HG02870 (cell line): ENCODE data around the gene MRPS21.

Source experiments
- ATAC-seq: cut with Tn5 transposase; IDR thresholded peaks from one replicate; pipeline ENCODE4 v1.9.1; 2021; ENCODE audit warnings: mild to moderate bottlenecking, moderate library complexity; ENCODE audit not compliant: unreplicated experiment

Gene MRPS21

GRCh38 chr1:150293433-150294253, at the start of gene MRPS21:
Gene MRPS21, plus strand, starts transcription at chr1:150293861. Its CDS starts 506 bp downstream, at chr1:150294367.
- ATAC-seq, result peak; percentile 96

GRCh38 chr1:150249936-150250335, 43.7 kb upstream of the MRPS21 start:
- ATAC-seq, result no peak

GRCh38 chr1:150256198-150256553, 37.5 kb upstream of the MRPS21 start:
- ATAC-seq, result no peak

GRCh38 chr1:150256554-150257341, 36.9 kb upstream of the MRPS21 start:
- no peak for ATAC-seq

- no peak for ATAC-seq
Observed at GRCh38 chr1:150257624-150258585, 35.8 kb upstream of the MRPS21 start, which contains the start of gene CA14. Gene CA14, plus strand, starts transcription at chr1:150257774. Its CDS starts 355 bp downstream, at chr1:150258129.

- no peak for ATAC-seq
Observed at GRCh38 chr1:150259217-150259616, 34.4 kb upstream of the MRPS21 start.

GRCh38 chr1:150259758-150260669, 33.6 kb upstream of the MRPS21 start:
- no peak for ATAC-seq

GRCh38 chr1:150261367-150261766, 32.3 kb upstream of the MRPS21 start:
- no peak for ATAC-seq

- no peak for ATAC-seq
Observed at GRCh38 chr1:150262388-150263320, 31.0 kb upstream of the MRPS21 start.

GRCh38 chr1:150263549-150263948, 30.1 kb upstream of the MRPS21 start:
- no peak for ATAC-seq

GRCh38 chr1:150267896-150268295, 25.8 kb upstream of the MRPS21 start:
- ATAC-seq, result no peak

- ATAC-seq, result no peak
Observed at GRCh38 chr1:150268340-150268704, 25.3 kb upstream of the MRPS21 start.

- ATAC-seq, result peak; percentile 69
Observed at GRCh38 chr1:150268705-150269403, 24.8 kb upstream of the MRPS21 start, which contains the start of gene APH1A. Gene APH1A, minus strand, starts transcription at chr1:150269016. Its CDS starts 206 bp downstream, at chr1:150268810.

GRCh38 chr1:150269451-150269850, 24.2 kb upstream of the MRPS21 start:
- no peak for ATAC-seq

GRCh38 chr1:150271291-150271959, 22.2 kb upstream of the MRPS21 start:
- ATAC-seq, result no peak

- no peak for ATAC-seq
Observed at GRCh38 chr1:150273311-150273710, 20.4 kb upstream of the MRPS21 start.

- ATAC-seq, result no peak
Observed at GRCh38 chr1:150280138-150280707, 13.4 kb upstream of the MRPS21 start.
